ENCODE data around the gene ERBB3. TPM values are rescaled to one million over a fixed set of nuclear protein-coding genes. Genes with fewer than 3 reads are reported as not detected.

ERBB3 gene
- total RNA-seq, 1 experiment from 2014 or later = 64.3 TPM

DNA sequence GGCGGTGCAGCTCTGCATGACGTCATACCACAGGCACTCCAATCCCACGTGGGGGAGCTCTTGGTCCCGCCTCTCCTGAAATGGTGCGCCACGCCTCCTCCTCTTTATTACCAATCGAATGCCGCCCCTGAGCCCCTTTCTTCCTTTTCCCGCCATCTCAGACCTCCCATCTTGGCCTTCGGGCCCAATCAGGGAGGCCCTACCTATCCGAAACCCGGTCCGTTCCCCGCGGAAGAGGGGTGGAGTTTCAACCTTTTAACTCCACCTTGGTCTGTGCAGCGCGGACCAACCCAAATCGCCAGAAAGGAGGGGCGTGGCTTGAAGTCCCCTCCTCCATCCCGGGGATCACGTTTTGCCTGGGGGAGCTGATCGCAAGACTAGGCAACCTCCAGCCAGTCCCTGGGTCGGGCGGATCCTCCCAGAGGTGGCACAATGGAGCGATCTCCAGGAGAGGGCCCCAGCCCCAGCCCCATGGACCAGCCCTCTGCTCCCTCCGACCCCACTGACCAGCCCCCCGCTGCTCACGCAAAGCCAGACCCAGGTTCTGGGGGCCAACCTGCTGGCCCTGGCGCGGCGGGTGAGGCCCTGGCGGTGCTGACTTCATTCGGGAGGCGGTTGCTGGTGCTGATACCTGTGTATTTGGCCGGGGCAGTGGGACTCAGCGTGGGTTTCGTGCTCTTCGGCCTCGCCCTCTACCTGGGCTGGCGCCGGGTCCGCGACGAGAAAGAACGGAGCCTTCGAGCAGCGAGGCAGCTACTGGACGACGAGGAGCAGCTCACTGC is 48.1 kb downstream of the ERBB3 start, which contains the start of gene ESYT1 (continued):
- TF ChIP-seq, protein P1, sequence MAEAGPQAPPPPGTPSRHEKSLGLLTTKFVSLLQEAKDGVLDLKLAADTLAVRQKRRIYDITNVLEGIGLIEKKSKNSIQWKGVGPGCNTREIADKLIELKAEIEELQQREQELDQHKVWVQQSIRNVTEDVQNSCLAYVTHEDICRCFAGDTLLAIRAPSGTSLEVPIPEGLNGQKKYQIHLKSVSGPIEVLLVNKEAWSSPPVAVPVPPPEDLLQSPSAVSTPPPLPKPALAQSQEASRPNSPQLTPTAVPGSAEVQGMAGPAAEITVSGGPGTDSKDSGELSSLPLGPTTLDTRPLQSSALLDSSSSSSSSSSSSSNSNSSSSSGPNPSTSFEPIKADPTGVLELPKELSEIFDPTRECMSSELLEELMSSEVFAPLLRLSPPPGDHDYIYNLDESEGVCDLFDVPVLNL (CRISPR knock-in tag; IDR thresholded peaks at IDR 0.05; ENCODE audit: borderline replicate concordance, low read depth) = no peak
- no peak for TF ChIP-seq RELA (CRISPR knock-in tag; IDR thresholded peaks at IDR 0.05; ENCODE audit: borderline replicate concordance)
- TF ChIP-seq NFE2L1 (CRISPR knock-in tag; IDR thresholded peaks at IDR 0.05) = no peak
- peak; percentile 11; the same call in 1 of the 2 replicates for TF ChIP-seq TEAD1 (CRISPR knock-in tag; IDR thresholded peaks at IDR 0.05)
- peak; percentile 82; the same call in 1 of the 2 replicates for TF ChIP-seq SP1 (CRISPR knock-in tag; conservative IDR thresholded peaks at IDR 0.05)
- TF ChIP-seq, protein P2, sequence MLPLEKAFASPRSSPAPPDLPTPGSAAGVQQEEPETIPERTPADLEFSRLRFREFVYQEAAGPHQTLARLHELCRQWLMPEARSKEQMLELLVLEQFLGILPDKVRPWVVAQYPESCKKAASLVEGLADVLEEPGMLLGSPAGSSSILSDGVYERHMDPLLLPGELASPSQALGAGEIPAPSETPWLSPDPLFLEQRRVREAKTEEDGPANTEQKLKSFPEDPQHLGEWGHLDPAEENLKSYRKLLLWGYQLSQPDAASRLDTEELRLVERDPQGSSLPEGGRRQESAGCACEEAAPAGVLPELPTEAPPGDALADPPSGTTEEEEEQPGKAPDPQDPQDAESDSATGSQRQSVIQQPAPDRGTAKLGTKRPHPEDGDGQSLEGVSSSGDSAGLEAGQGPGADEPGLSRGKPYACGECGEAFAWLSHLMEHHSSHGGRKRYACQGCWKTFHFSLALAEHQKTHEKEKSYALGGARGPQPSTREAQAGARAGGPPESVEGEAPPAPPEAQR (CRISPR knock-in tag; IDR thresholded peaks at IDR 0.05) = no peak
- TF ChIP-seq, protein P3, sequence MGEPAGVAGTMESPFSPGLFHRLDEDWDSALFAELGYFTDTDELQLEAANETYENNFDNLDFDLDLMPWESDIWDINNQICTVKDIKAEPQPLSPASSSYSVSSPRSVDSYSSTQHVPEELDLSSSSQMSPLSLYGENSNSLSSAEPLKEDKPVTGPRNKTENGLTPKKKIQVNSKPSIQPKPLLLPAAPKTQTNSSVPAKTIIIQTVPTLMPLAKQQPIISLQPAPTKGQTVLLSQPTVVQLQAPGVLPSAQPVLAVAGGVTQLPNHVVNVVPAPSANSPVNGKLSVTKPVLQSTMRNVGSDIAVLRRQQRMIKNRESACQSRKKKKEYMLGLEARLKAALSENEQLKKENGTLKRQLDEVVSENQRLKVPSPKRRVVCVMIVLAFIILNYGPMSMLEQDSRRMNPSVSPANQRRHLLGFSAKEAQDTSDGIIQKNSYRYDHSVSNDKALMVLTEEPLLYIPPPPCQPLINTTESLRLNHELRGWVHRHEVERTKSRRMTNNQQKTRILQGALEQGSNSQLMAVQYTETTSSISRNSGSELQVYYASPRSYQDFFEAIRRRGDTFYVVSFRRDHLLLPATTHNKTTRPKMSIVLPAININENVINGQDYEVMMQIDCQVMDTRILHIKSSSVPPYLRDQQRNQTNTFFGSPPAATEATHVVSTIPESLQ (CRISPR knock-in tag; IDR thresholded peaks at IDR 0.05) = no peak
- no peak for TF ChIP-seq ZNF219 (CRISPR knock-in tag; IDR thresholded peaks at IDR 0.05; ENCODE audit: borderline replicate concordance)
- TF ChIP-seq ZNF138 (CRISPR knock-in tag; conservative IDR thresholded peaks at IDR 0.05) = no peak
- TF ChIP-seq, protein P4, sequence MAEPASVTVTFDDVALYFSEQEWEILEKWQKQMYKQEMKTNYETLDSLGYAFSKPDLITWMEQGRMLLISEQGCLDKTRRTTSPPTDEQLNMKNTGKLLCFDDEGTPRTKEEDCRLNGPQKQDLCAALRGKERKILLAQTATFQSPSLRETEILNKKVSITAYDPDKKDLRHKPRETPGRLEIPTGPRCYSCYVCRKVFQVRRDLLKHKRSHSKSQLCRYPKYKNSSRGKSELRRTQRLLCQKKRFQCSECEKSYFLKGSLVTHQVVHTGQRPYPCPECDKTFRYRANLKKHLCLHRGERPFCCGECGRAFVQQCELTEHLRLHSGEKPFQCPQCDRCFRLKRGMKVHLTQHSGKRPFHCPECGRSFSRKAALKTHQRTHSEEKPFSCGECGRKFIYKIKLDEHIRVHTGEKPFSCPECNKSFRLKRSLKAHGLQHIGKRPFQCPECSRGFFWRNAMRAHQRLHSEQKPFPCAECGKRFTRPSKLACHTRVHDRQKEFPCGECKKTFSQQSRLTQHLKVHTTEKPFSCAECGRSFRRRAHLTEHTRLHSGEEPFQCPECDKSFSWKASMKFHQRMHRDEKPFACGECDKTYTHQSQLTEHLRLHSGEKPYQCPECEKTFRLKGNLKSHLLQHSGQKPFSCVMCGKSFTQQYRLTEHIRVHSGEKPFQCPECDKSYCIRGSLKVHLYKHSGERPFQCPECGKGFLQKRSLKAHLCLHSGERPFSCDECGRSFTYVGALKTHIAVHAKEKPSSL (CRISPR knock-in tag; conservative IDR thresholded peaks at IDR 0.05) = no peak
- TF ChIP-seq SMAD3 (CRISPR knock-in tag; IDR thresholded peaks at IDR 0.05; ENCODE audit: borderline replicate concordance) = no peak
- TF ChIP-seq ZNF423 (CRISPR knock-in tag; IDR thresholded peaks at IDR 0.05) = no peak
- TF ChIP-seq, protein P5, sequence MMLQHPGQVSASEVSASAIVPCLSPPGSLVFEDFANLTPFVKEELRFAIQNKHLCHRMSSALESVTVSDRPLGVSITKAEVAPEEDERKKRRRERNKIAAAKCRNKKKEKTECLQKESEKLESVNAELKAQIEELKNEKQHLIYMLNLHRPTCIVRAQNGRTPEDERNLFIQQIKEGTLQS (CRISPR knock-in tag; conservative IDR thresholded peaks at IDR 0.05) = no peak
- TF ChIP-seq, protein P6, sequence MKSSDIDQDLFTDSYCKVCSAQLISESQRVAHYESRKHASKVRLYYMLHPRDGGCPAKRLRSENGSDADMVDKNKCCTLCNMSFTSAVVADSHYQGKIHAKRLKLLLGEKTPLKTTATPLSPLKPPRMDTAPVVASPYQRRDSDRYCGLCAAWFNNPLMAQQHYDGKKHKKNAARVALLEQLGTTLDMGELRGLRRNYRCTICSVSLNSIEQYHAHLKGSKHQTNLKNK (CRISPR knock-in tag; IDR thresholded peaks at IDR 0.05) = no peak
- peak; percentile 48 for TF ChIP-seq NFYB (CRISPR knock-in tag; conservative IDR thresholded peaks at IDR 0.05; ENCODE audit: low read depth)
- no peak for TF ChIP-seq CREB1 (CRISPR knock-in tag; IDR thresholded peaks at IDR 0.05)
- TF ChIP-seq, protein P7, sequence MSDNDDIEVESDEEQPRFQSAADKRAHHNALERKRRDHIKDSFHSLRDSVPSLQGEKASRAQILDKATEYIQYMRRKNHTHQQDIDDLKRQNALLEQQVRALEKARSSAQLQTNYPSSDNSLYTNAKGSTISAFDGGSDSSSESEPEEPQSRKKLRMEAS (CRISPR knock-in tag; IDR thresholded peaks at IDR 0.05) = peak; percentile 82
